NCI-H1694 treated with DMSO at 0.1 percent for 48 hours (cell line): ENCODE data around the gene RIN2.

Experiments used
- DNase-seq: peaks from one replicate; lab custom pipeline; 2025; lab: John Stamatoyannopoulos, UW

The RIN2 gene, protein sequence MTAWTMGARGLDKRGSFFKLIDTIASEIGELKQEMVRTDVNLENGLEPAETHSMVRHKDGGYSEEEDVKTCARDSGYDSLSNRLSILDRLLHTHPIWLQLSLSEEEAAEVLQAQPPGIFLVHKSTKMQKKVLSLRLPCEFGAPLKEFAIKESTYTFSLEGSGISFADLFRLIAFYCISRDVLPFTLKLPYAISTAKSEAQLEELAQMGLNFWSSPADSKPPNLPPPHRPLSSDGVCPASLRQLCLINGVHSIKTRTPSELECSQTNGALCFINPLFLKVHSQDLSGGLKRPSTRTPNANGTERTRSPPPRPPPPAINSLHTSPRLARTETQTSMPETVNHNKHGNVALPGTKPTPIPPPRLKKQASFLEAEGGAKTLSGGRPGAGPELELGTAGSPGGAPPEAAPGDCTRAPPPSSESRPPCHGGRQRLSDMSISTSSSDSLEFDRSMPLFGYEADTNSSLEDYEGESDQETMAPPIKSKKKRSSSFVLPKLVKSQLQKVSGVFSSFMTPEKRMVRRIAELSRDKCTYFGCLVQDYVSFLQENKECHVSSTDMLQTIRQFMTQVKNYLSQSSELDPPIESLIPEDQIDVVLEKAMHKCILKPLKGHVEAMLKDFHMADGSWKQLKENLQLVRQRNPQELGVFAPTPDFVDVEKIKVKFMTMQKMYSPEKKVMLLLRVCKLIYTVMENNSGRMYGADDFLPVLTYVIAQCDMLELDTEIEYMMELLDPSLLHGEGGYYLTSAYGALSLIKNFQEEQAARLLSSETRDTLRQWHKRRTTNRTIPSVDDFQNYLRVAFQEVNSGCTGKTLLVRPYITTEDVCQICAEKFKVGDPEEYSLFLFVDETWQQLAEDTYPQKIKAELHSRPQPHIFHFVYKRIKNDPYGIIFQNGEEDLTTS

DNA sequence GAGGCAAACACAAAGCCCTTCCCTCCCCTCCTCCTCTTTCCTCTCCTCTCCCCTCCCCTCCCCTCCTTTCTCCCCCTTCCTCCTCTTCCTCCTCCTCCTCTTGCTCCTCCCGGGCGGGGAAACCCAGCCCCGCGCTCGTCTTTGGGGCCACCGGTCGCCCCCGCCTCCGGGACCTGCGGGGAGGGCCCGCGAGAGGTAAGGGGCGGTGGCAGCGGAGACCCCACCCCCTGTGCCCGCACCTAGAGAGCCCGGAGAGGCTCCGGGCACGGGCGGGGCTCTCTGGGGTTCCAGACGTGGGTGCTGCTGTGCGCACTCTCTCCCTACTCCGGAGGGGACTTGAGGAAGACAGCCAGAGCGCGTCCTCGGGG is at the start of gene RIN2:
Gene RIN2, plus strand, starts transcription at position 126 of the 368 bp plus-strand sequence. CDS start 131,344 bp downstream, outside the sequence.
- DNase-seq, result no peak

DNA sequence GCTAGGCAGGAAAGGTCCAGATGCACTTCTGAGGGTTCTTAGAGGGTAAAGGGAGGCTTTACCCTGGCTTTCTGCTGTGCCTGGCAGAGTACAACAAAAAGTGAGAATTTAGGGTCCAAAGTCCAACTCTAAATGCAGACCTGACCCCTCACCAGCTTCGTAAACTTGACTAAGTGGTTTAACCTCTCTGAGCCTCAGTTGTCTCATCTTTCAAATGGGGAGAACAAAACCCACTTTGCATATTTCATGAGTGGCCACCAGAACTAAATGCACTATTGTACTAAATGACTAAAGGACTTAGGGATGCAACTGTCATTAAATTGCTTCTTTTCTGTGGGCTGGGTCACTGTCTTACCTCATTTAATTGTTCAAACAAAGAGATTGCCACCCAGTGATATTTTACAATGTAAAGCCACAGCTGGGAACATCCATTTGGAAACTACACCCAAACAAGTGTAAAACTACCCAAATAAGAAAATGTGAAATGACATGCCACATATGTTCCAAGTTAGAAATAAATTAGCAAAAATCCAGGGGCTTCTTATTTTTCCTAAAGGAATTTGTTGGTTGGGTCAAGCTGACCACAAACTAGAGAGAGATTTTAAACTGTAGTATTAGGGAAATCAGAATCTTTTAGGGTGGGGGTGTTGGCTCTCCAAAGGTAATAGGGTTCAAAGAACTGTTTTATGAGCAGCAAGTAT is 48.3 kb upstream of the RIN2 start:
- no peak for DNase-seq

DNA sequence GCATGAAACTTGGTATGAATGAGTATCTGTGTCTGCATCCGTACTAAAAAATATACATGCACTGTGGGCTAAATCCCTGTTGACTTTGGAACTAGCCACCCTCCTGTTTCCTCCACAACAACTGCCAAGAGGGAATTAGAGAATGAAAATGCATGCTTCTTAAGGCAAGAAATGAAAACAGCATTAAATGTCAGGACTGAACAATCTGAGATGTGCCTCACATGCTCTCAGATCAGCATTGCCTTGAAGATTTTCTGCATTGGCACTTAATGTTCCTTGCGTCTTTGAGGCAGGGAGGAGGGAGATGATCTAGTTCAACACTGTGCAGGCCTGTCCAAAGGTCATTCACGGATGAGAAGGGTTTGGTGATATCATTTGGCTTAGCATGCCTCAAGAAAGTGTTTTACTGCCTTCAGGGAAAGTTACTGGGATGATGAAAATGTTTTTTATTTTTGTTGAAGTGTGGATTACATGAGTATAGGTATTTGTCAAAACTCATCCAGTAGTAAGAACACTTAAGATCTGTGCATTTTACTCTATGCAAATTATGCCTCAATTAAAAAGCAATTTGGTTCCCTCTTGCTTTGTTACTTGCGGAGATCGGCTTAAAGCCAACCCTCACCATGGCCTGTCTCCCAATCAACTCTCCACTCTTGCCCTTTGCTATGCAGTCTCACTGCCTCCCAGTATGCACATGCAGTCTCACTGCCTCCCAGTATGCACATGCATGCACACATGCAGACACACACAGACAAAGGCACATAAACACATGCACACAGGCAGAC is 47.5 kb upstream of the RIN2 start:
- no peak for DNase-seq

- DNase-seq, result no peak
Measured at GRCh38 chr20:19711126-19711525, 46.9 kb upstream of the RIN2 start.

DNA sequence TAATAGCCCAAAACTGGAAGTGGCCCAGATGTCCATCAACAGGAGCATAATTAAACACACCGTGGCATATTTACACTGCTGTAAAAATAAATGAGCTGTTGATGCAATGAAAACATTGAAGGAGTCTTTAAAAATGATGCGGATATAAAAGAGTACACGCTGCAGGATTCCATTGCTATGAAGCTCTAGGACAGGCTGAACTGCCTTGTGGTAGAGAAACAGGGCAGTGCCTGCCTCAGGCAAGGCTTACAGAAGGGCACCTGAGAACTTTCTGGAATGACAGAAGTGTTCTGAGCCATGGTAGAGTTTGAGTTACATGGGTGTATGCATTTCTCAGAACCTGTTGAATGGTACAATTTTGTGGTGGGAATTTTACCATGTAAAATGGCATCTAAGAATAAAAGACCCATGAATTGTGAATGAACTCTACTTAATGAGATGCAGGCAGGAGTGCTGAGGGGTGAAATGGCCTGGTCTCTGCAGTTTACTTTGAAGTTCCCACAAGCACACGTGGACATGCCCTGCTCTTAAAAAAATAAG is 45.3 kb upstream of the RIN2 start:
- peak; percentile 66 for DNase-seq

DNA sequence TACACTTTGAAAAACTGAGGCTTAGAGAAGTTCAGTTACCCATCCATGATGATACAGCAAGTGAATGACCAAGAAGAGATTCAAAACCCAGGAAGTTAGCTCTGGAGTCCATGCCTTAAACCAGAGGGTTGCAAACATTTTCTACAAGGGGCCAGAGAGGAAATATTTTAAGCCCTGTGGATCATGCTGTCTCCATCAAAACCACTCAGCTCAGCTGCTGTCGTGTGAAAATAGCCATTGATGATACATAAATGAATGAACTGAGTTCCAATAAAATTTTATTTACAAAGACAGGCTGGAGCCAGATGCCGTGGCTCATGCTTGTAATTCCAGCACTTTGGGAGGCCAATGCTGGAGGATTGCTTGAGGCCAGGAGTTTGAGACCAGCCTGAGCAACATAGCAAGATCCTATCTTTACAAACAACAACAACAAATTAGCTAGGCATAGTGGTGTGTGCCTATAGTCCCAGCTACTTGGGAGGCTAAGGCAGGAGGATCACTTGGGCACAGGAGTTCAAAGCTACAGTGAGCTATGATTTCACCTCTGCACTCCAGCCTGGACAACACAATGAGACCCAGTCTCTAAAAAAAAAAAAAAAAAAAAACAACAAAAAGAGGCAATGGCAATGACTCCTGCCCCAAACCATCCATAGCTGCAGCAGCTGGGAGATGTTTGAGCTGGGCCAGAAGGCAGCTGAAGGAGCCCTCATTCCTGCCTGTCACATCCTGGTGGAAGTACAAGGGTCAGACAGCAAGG is 44.1 kb upstream of the RIN2 start:
- DNase-seq, result no peak

- no peak for DNase-seq
Measured at GRCh38 chr20:19714579-19714840, 43.5 kb upstream of the RIN2 start.

GRCh38 chr20:19715986-19716385 is 42.1 kb upstream of the RIN2 start:
- DNase-seq, result no peak

DNA sequence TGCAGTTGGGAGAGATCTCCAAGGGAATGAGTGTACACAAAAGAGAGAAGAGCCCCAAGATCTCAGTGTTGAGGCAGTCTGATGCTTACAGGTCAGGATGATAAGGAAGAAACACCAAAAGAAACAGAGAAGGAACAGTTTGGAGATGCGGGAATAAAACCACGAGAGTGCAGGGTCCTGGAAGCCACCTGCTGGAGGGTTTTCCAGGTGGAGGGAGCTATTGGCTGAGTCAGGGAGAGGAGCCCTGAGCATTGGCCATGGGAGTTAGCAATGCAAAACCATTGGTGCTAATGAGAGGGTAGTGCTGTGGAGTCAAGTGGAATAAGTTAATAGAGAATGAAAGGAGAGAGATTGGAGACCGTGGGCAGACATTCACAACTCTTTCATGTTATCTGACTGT is 39.2 kb upstream of the RIN2 start:
- DNase-seq, result no peak

- DNase-seq, result no peak
Measured at GRCh38 chr20:19720991-19721390, 37.1 kb upstream of the RIN2 start.

DNA sequence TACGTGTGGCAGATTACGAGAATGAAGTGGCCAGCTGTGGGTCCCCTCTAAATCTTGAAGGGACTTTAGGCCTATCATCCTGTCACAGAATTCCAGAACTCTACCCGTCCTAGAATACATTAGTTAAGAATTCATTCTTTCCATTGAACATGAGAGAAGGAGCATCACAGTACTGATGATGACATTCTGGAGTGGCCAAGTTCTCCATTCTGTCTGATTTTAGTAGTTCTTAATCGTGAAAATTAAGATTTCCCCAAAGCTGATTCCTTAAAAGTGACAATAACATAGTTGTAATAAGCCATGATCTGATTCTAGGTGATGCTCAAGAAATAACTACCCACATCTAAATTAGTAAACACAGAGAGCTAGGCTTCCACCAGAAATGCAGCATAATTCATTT is 35.0 kb upstream of the RIN2 start:
- DNase-seq, result no peak

DNA sequence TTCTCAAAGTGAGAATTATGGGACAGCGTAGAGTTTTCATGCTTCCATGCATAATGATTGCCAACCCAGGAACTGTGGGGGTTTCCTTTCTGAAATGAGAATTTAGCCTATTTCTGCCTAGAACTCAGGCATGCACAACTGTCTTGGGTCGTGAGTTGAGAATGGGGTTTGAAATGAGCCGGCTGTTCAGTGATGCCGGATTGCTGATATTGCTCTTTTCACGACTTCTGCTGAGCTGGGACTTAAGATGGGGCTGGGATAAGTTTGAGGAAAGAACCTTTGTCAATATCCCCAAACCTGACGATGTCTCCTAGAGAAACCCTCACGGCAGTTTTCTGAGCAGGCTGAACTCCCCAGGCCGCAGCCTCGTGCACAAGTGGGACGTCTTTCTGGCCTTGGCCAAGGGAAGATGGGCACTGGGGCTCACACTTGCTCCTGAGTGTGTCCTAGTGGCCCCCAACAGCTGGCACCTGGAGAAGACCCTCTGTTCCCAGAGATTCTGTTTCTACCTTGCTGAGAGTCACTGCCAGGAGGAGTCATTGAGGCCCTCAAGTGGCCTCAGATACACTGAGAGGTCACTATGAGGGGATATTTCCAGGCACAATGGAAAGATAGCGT is 34.1 kb upstream of the RIN2 start:
- no peak for DNase-seq

GRCh38 chr20:19725373-19725772 is 32.7 kb upstream of the RIN2 start:
- DNase-seq, result no peak

GRCh38 chr20:19725814-19726525 is 32.1 kb upstream of the RIN2 start:
- DNase-seq, result no peak

GRCh38 chr20:19727251-19727847 is 30.7 kb upstream of the RIN2 start:
- no peak for DNase-seq

DNA sequence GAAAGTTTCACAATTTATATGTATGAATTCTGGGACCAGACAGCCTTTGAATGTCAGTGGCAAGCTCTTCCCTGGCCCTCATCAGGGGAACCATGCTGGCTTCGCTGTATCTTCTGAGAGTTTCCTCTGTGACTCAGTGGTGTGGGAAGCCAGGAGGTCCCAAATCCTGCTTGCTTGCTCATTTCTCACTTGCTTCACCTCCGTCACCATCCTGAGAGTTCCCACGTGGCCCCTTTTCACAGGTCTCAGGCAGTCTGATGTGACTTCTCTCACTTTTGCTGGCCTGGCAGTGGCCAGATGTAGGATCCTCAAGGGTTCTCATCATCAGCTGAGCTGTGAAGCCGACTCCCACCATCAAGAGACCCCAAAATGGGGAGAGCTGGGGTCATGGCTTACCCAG is 28.4 kb upstream of the RIN2 start:
- no peak for DNase-seq

DNA sequence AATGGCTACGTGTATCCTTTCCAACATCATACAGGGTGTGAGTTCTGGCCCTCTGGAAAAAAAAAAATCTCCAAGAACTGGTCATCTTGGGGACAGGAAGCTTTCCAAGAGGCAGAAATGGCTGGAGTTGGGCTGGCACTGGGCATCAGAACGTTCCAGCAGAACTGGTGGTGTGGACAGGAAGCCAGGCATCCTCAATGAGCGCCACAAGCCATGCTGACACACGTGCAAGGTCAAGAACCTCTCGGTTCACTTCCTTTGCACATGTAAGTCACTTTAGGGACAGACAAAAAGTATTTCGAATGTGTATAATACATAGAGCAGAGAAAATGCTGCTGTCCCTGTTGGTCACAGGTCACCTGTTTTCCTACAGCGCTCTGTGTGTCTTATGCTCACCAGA is 27.4 kb upstream of the RIN2 start:
- DNase-seq, result no peak

DNA sequence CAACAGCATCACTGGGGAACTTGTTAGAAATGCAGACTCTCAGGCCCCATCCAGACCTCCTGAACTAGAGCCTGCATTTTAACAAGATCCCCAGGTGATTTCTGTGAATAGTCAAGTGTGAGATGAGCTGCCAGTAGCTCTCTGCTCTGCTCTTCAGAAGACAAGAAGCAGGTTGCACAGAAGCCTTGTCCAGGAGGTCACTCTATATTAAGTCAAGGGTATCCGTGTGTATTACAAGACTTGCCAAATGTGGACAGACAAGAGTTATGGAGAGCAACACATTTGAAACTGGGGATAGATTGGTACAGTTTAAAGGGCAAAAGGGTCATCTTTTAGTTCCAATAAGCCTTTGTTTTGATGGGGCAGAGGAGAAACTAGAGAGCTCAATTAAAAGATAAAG is 23.2 kb upstream of the RIN2 start:
- DNase-seq, result no peak

DNA sequence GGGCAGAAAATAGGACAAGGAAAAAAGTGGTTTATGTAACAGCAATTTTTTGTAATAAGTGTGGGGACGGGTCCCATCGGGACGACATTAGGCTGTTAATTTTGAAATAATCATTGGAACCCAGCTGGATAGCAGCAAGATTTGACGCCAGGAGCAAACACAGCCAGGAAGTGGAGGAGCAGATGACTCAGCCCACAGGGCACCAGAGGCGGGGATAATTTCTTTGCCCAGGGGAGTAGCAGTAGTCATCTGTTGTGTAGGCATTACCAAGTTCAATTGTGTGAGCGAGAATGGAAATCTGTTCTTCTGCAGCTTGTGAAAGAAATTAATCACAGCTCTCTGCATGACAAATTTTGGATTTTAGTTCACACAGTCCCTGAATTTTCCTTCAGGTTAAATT is 22.6 kb upstream of the RIN2 start:
- DNase-seq, result peak; percentile 95

- no peak for DNase-seq
Measured at GRCh38 chr20:19737025-19737424, 21.0 kb upstream of the RIN2 start.
